Activated naive CD4-positive, alpha-beta T cell treated with anti-CD3 and anti-CD28 coated beads, Interleukin-2, amount 50 U/mL, for 72 hours (primary cell): ENCODE results near the gene C4orf54. TPM values are rescaled to one million over a fixed set of nuclear protein-coding genes. Genes with fewer than 3 reads are reported as not detected.

ENCODE experiments used
- ATAC-seq, 2 donors: fragments of 150-1000 bp; cut with Tn5 transposase; 2 replicates each; pipeline ENCODE4 v1.10.0; 2021; ENCODE audit warnings: mild to moderate bottlenecking in 2 of 2, moderate library complexity in 2 of 2
- DNase-seq, 2 donors: peaks; one replicate each; pipeline ENCODE4 v3.0.0; 2021 to 2022; ENCODE audit warnings: low spot score in 2 of 2
- H3K27ac Mint-ChIP-seq, 2 donors: one replicate each; pipeline ENCODE4 v1.8.0; 2022; ENCODE audit warnings: mild to moderate bottlenecking in 2 of 2, mixed read lengths in 2 of 2
- H3K36me3 Mint-ChIP-seq, 2 donors: one replicate each; pipeline ENCODE4 v1.8.0; 2022; ENCODE audit warnings: mixed read lengths in 2 of 2
- H3K9me3 Mint-ChIP-seq, 2 donors: one replicate each; pipeline ENCODE4 v1.8.0; 2022; ENCODE audit warnings: mixed read lengths in 2 of 2
- total RNA-seq, 2 donors: library from RNA; stranded (reverse); gene quantifications; one replicate each; pipeline ENCODE4 v1.2.3, GENCODE V29; 2022

Gene C4orf54
- total RNA-seq, 2 donors from 2014 or later = not detected

DNA sequence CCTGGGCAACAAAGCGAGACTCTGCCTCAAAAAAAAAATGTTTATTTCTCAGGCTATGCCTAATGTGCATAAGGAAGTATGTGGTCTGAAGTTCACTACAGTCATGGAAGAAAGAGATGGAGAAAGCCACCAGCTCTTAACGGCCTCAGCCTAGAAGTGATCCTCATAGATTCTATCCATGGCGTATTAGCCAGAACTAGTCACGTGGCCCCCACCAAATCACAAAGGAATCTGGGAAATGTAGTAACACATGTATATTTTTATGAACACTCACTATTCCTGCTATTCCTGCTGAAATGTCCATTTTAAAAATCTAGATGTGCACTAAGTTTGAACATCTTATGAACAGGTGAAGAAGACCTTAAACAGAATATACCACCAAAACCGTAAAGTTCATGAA lies 49.2 kb downstream of the C4orf54 start:
- H3K9me3 Mint-ChIP-seq = no peaks in the 10 kb centered on the region
- H3K36me3 Mint-ChIP-seq = no peaks in the 10 kb centered on the region
- no peak overlapping the region for H3K27ac Mint-ChIP-seq
- ATAC-seq (no peak), DNase-seq (no peak)

Other genes with a start within 250 kb of the C4orf54 start
- gene ADH7, start 222.5 kb downstream of the C4orf54 start, total RNA-seq = not detected
- not detected for gene C4orf17, start 146.8 kb downstream of the C4orf54 start, total RNA-seq
- 10 to 100 TPM in 1 of 2 donors, 1 to 10 TPM in 1; 6.1 to 17.2 TPM for gene TRMT10A, start 93.8 kb downstream of the C4orf54 start, total RNA-seq
- 1 to 10 TPM in 1 of 2 donors, under 1 TPM in 1; 0.10 to 1.2 TPM for gene MTTP, start 83.0 kb downstream of the C4orf54 start, total RNA-seq
- 10 to 100 TPM; 43.3 to 66.9 TPM for gene DAPP1, start 159.0 kb upstream of the C4orf54 start, total RNA-seq
- 10 to 100 TPM; 27.4 to 38.7 TPM for gene LAMTOR3, start 236.6 kb upstream of the C4orf54 start, total RNA-seq